Stomach (tissue), 9 donors: ENCODE measurements around the gene HCLS1. TPM values are rescaled to one million over a fixed set of nuclear protein-coding genes. Genes with fewer than 3 reads are reported as not detected.

ENCODE experiments used
- DNase-seq, 2 donors: peaks; one replicate each; pipeline versions ENCODE4 v3.0.0 to v3.0.0-alpha.2; 2013 to 2019
- H3K27ac ChIP-seq, 5 donors: fragments of 200-600 bp in 4 of 5; sonication (generic) in 4 of 5; one replicate each; pipeline ENCODE4 v1.5.1; 2013 to 2019; ENCODE audit warnings: mild to moderate bottlenecking in 1 of 5, moderate library complexity in 1 of 5
- H3K27me3 ChIP-seq, 3 donors: fragments of 200-600 bp; sonication (generic); one replicate each; pipeline ENCODE4 v1.5.1; 2017 to 2019; ENCODE audit warnings: mixed run types in 1 of 3
- H3K36me3 ChIP-seq, 4 donors: fragments of 200-600 bp; sonication (generic); 1 replicate in 3 of 4; 2 replicates in 1 of 4; pipeline ENCODE4 v1.5.1; 2016 to 2019
- H3K4me1 ChIP-seq, 4 donors: fragments of 200-600 bp; sonication (generic); one replicate each; pipeline ENCODE4 v1.5.1; 2016 to 2019
- H3K4me3 ChIP-seq, 4 donors: fragments of 200-600 bp; sonication (generic) in 3 of 4; one replicate each; pipeline ENCODE4 v1.5.1; 2016 to 2019; ENCODE audit warnings: mild to moderate bottlenecking in 1 of 4
- H3K9me3 ChIP-seq, 4 donors: fragments of 200-600 bp; sonication (generic); one replicate each; pipeline ENCODE4 v1.5.1; 2016 to 2019
- EP300 ChIP-seq: sonication (generic); formaldehyde crosslinking; IDR thresholded peaks from one replicate; pipeline ENCODE4 v1.6.1; 2017; ENCODE audit warnings: antibody characterized with exemption
- POLR2A ChIP-seq, 4 donors: fragments of 450-650 bp; IDR thresholded peaks; one replicate each; pipeline ENCODE4 v1.6.1; 2016; ENCODE audit warnings: antibody characterized with exemption in 4 of 4, control low read depth in 2 of 4, mild to moderate bottlenecking in 1 of 4, moderate library complexity in 1 of 4
- POLR2AphosphoS5 ChIP-seq, 3 donors: sonication (generic); formaldehyde crosslinking; IDR thresholded peaks; one replicate each; pipeline ENCODE4 v1.6.1; 2016; ENCODE audit warnings: antibody characterized with exemption in 3 of 3
- WGBS, 5 donors: extraction: QIAGEN DNeasy Blood & Tissue Kit in 3 of 5; methylation state at CpG; one replicate each; pipeline versions ENCODE4 v1.1.5 to v1.1.7; 2013 to 2018; 5-methylcytosine and 5-hydroxymethylcytosine counted together
- intact Hi-C: fragments of 100-400 bp; cut with DNase I; formaldehyde crosslinking; loops from one replicate; pipeline ENCODE4 v1.15.1; 2023; ENCODE audit warnings: low total_unique reads
- polyA plus RNA-seq, 3 donors: library from polyadenylated mRNA; stranded (reverse); fragments of 200-250 nt; gene quantifications; one replicate each; pipeline ENCODE4 v1.2.3, GENCODE V29; 2013
- total RNA-seq, 5 donors: library from RNA; depleted of rRNA; stranded (reverse); fragments of >200 nt; gene quantifications; one replicate each; pipeline versions ENCODE4 v1.1.0 to v1.2.3, GENCODE V29; 2014 to 2016
- TF ChIP-seq, protein P1 (sequence below), 7 experiments: fragments of 450-650 bp in 4 of 7; fragments of 200-600 bp in 3 of 7; sonication (generic) in 3 of 7; IDR thresholded peaks; one replicate each; pipeline ENCODE4 v1.5.1; 2016 to 2019; ENCODE audit warnings: antibody characterized with exemption in 7 of 7, control low read depth in 2 of 7, mild to moderate bottlenecking in 1 of 7
- donor health status: healthy with polysubstance abuse.
- donor health status: Bipolar disorder and iron deficiency.
- donor health status: healthy.

HCLS1 gene
- total and polyA plus RNA-seq, 8 donors, result 13.9 to 115 (median 33.9) TPM

DNA sequence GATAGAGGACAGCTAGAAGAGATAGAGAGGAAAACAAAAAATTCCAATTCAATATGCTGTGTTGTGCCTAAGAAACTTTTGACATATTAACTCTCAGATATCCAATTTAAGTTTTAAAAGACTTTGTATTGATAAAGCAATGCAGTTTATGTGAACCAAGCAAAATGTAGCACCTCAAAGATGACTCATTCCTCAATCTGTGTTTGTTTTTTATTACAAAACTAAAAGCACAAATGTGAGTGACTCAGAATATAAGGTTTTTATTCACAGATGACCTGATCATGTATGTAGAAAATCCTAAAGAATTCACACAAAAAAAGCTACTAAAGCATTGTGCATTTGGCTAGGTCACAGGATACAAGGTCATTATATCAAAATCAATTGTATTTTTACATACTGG lies 11.1 kb downstream of the HCLS1 start:
- Histone ChIP-seq H3K27me3 (no peaks in the 10 kb centered on the region), H3K9me3 (no peaks in the 10 kb centered on the region), H3K36me3 (peaks cover 0 to 13% (median 4%) of the 10 kb centered on the region in 4 donors), H3K4me1 (peaks cover 0 to 8% (median 2%) of the 10 kb centered on the region in 4 donors), H3K27ac (no peak overlapping the region), H3K4me3 (no peak overlapping the region)
- TF ChIP-seq POLR2A (IDR thresholded peaks at IDR 0.05) (no peak), EP300 (no peak), POLR2AphosphoS5 (IDR thresholded peaks at IDR 0.05) (no peak)
- TF ChIP-seq, protein P1, sequence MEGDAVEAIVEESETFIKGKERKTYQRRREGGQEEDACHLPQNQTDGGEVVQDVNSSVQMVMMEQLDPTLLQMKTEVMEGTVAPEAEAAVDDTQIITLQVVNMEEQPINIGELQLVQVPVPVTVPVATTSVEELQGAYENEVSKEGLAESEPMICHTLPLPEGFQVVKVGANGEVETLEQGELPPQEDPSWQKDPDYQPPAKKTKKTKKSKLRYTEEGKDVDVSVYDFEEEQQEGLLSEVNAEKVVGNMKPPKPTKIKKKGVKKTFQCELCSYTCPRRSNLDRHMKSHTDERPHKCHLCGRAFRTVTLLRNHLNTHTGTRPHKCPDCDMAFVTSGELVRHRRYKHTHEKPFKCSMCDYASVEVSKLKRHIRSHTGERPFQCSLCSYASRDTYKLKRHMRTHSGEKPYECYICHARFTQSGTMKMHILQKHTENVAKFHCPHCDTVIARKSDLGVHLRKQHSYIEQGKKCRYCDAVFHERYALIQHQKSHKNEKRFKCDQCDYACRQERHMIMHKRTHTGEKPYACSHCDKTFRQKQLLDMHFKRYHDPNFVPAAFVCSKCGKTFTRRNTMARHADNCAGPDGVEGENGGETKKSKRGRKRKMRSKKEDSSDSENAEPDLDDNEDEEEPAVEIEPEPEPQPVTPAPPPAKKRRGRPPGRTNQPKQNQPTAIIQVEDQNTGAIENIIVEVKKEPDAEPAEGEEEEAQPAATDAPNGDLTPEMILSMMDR (IDR thresholded peaks at IDR 0.05), result no peak
- no peak for DNase-seq
- intact Hi-C loops, result no loop called here

DNA sequence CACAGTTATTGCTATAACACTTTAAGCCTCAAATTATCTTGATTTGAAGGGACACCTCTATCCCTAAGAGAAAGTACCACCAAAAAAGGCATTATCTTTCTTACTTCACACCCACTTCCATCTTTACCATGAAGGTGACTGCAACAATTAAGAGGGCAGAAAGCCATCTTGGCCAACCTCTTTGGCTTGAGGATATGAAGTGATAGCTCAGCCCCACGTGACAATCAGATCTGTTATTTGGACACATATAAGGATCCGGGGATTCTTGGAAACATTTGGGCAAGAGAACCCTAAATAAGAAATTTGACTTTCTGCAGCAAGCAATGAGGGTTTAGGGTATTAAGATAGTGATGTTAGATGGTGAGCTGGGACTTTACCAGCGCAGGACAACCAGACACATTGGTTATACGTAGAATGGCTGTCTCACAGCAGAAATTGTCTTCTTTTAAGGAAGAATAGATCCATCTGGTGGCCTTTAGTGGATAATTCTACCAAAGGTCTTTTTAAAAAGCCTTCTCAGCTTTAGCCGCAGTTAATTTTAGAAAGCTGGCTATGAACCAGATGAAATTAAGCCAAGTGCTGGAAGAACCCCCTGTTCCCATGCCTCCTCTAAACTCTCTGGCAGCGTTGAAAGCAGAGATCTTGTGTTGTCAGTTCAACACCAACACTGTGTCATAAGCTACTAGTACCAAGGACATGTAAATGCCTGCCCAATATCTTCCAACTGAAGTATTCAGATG lies 12.3 kb downstream of the HCLS1 start:
- H3K9me3 ChIP-seq, result no peaks in the 10 kb centered on the region
- WGBS, 5 donors, result 60 to 81% (median 70%) methylated on average over 6 of the region's 6 CpGs
- H3K36me3 ChIP-seq, result peaks cover 0 to 25% (median 12%) of the 10 kb centered on the region in 4 donors
- TF ChIP-seq EP300 (no peak), POLR2AphosphoS5 (IDR thresholded peaks at IDR 0.05) (peak in 1 of 3 donors; percentile 48)
- H3K4me1 ChIP-seq, result peaks cover 0 to 6% (median 2%) of the 10 kb centered on the region in 4 donors
- H3K4me3 ChIP-seq, result no peak overlapping the region
- H3K27me3 ChIP-seq, result no peaks in the 10 kb centered on the region
- intact Hi-C loops, result no loop called here
- H3K27ac ChIP-seq, result peak overlapping the region in 1 of 5 donors; percentile 21
- DNase-seq, result peak in 1 of 2 donors; percentile 23

DNA sequence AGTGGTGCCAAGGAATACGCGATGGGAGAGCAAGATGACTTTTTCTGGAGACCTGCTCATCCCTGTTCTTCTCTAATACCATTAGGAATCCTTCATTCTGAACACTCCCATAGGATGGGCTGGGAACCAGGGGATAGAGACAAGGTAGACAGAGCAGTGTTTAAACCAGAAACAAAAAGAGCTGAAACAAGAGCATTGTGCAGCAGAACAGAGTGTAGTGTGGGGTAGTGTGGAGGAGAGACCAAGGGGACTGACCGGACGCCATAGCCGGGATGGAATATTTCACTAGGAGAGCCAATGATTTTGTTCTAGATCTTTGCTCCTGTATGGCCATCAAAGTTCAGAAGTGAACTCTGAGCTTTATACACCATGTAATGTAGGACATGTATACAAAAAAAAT lies 15.6 kb downstream of the HCLS1 start:
- intact Hi-C loops, result no loop called here
- TF ChIP-seq EP300, result no peak
- TF ChIP-seq, protein P1 (IDR thresholded peaks at IDR 0.05), result no peak
- no peak for TF ChIP-seq POLR2AphosphoS5 (IDR thresholded peaks at IDR 0.05)
- no peak for TF ChIP-seq POLR2A (IDR thresholded peaks at IDR 0.05)
- DNase-seq, result no peak
- Histone ChIP-seq H3K4me1 (peaks cover 0 to 4% (median 0%) of the 10 kb centered on the region in 4 donors), H3K4me3 (no peak overlapping the region), H3K9me3 (no peaks in the 10 kb centered on the region), H3K27me3 (no peaks in the 10 kb centered on the region), H3K27ac (no peak overlapping the region), H3K36me3 (peaks cover 0 to 43% (median 29%) of the 10 kb centered on the region in 4 donors)
- 91 to 99% (median 97%) methylated on average over 5 of the region's 5 CpGs for WGBS, 5 donors

DNA sequence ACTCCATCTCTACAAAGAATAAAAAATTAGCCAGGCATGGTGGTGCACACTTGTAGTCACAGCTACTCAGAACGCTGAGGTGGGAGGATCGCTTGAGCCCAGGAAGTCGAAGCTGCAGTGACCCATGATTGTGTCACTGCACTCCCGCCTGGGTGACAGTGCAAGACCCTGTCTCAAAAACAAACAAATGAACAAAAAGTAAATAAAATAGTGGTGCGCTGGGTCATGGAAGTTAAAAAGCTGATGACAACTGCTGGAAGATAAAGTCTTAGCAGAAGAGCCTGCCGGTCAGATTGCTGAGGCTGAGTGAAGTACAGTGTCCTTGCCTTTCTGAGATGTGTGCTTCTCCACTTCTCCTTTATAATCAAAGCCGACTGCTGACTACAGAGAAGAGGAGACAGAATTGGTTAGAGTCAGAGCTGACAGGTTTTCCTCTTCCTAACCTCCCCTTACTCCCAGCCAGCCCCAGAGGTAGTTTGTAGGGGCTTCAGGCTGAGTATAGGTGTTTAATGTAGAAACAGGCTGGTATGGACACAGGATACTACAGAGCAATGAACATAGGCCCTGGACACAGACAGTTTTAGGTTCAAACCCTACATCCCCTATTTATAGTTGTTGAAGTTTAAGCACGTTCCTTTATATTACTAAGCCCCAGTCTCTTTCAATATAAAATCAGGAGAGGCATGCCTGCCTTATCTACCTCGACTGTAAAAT lies 17.9 kb downstream of the HCLS1 start:
- intact Hi-C loops, result no loop called here
- no peak overlapping the region for H3K4me3 ChIP-seq
- DNase-seq, result no peak
- no peaks in the 10 kb centered on the region for H3K9me3 ChIP-seq
- H3K4me1 ChIP-seq, result no peaks in the 10 kb centered on the region
- TF ChIP-seq POLR2A (IDR thresholded peaks at IDR 0.05) (no peak), EP300 (no peak), POLR2AphosphoS5 (IDR thresholded peaks at IDR 0.05) (no peak)
- TF ChIP-seq, protein P1 (IDR thresholded peaks at IDR 0.05), result no peak
- no peaks in the 10 kb centered on the region for H3K27me3 ChIP-seq
- peaks cover 0 to 48% (median 31%) of the 10 kb centered on the region in 4 donors for H3K36me3 ChIP-seq
- no peak overlapping the region for H3K27ac ChIP-seq
- WGBS, 5 donors, result 73 to 85% (median 80%) methylated on average over 9 of the region's 9 CpGs
